Kidney (tissue), 14 donors: ENCODE data around the gene B4GALT3. TPM values are rescaled to one million over a fixed set of nuclear protein-coding genes. Genes with fewer than 3 reads are reported as not detected.

ENCODE experiments used
- DNase-seq, 5 donors: peaks; one replicate each; pipeline ENCODE4 v3.0.0-alpha.2; 2013 to 2020
- FAIRE-seq: peaks from 2 replicates; lab custom pipeline; 2012; peaks lifted over from hg19 to GRCh38; lab: Jason Lieb, UNC
- H3K27ac ChIP-seq, 2 donors: one replicate each; pipeline ENCODE4 v1.7.0; 2013; ENCODE audit warnings: low read depth in 2 of 2, low read length in 2 of 2, inconsistent platforms in 1 of 2
- H3K27me3 ChIP-seq: one replicate; pipeline ENCODE4 v1.7.1; 2013; ENCODE audit warnings: low read length, inconsistent platforms; ENCODE audit not compliant: control insufficient read depth, insufficient read depth
- H3K36me3 ChIP-seq, 3 donors: one replicate each; pipeline versions ENCODE4 v1.7.0 to v1.7.1; 2013; ENCODE audit warnings: low read length in 3 of 3, control low read depth in 1 of 3, inconsistent platforms in 1 of 3; ENCODE audit not compliant: insufficient read depth in 3 of 3, control insufficient read depth in 2 of 3
- H3K4me1 ChIP-seq, 3 donors: one replicate each; pipeline versions ENCODE4 v1.7.0 to v1.7.1; 2013; ENCODE audit warnings: low read length in 3 of 3, inconsistent platforms in 1 of 3, low read depth in 1 of 3; ENCODE audit not compliant: control insufficient read depth in 2 of 3, insufficient read depth in 2 of 3
- H3K4me3 ChIP-seq, 3 donors: one replicate each; pipeline versions ENCODE4 v1.7.0 to v1.8.1; 2013; ENCODE audit warnings: low read length in 3 of 3, control low read depth in 1 of 3, inconsistent platforms in 1 of 3
- H3K9ac ChIP-seq, 3 donors: one replicate each; pipeline versions ENCODE4 v1.7.0 to v1.7.1; 2013; ENCODE audit warnings: low read length in 3 of 3, control low read depth in 1 of 3, inconsistent platforms in 1 of 3
- H3K9me3 ChIP-seq, 3 donors: one replicate each; pipeline versions ENCODE4 v1.7.0 to v1.7.1; 2013; ENCODE audit warnings: low read length in 3 of 3, control low read depth in 1 of 3, inconsistent platforms in 1 of 3; ENCODE audit not compliant: control insufficient read depth in 2 of 3, insufficient read depth in 1 of 3
- intact Hi-C: fragments of 100-400 bp; cut with DNase I; formaldehyde crosslinking; loops from one replicate; pipeline ENCODE4 v1.11.1; 2022
- polyA plus RNA-seq: library from polyadenylated mRNA; stranded (reverse); fragments of 350-450 nt; fragmentation: Illumina TruSeq; extraction: RNeasy Lipid Tissue Mini Kit (QIAGEN cat#74804); gene quantifications from one replicate; pipeline ENCODE4 v1.2.3, GENCODE V29; 2014; ENCODE audit warnings: low read depth, low replicate concordance; ENCODE audit not compliant: insufficient read depth
- total RNA-seq: library from RNA; stranded (reverse); fragmentation: NEBNext Ultra II Directional; extraction: Animal tissue kit (Norgen Biotek cat#: 25700); gene quantifications from one replicate; pipeline ENCODE4 v1.2.1, GENCODE V29; 2021
- TF ChIP-seq, protein P1 (sequence below): IDR thresholded peaks from 3 replicates; pipeline ENCODE4 v1.5.1; 2012; ENCODE audit warnings: mild to moderate bottlenecking, moderate library complexity, borderline replicate concordance; ENCODE audit not compliant: insufficient read depth; ENCODE audit errors: extremely low read depth
- donor health status: control.
- donor health status: control.
- donor health status: control.
- donor health status: control.
- donor health status: control.
- donor health status: DM: yes; HTN: yes; CAD: no.
- donor health status: Normal renal cell carcinoma (clear cell type).

B4GALT3 gene
- total and polyA plus RNA-seq, 2 donors from 2014 or later = 22.9 to 33.5 TPM

GRCh38 chr1:161163793-161164192 is 13.5 kb downstream of the B4GALT3 start:
- FAIRE-seq (no peak), DNase-seq (no peak)
- intact Hi-C loops = no loop called here
- Histone ChIP-seq H3K4me1 (peaks cover 0 to 23% (median 9%) of the 10 kb centered on the region in 3 donors), H3K4me3 (no peak overlapping the region), H3K36me3 (peaks cover 4 to 14% (median 4%) of the 10 kb centered on the region in 3 donors), H3K27me3 (no peaks in the 10 kb centered on the region), H3K27ac (no peak overlapping the region), H3K9ac (no peak overlapping the region), H3K9me3 (no peaks in the 10 kb centered on the region)
- TF ChIP-seq, protein P1, sequence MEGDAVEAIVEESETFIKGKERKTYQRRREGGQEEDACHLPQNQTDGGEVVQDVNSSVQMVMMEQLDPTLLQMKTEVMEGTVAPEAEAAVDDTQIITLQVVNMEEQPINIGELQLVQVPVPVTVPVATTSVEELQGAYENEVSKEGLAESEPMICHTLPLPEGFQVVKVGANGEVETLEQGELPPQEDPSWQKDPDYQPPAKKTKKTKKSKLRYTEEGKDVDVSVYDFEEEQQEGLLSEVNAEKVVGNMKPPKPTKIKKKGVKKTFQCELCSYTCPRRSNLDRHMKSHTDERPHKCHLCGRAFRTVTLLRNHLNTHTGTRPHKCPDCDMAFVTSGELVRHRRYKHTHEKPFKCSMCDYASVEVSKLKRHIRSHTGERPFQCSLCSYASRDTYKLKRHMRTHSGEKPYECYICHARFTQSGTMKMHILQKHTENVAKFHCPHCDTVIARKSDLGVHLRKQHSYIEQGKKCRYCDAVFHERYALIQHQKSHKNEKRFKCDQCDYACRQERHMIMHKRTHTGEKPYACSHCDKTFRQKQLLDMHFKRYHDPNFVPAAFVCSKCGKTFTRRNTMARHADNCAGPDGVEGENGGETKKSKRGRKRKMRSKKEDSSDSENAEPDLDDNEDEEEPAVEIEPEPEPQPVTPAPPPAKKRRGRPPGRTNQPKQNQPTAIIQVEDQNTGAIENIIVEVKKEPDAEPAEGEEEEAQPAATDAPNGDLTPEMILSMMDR = no peak

- Histone ChIP-seq H3K9ac (no peak overlapping the region), H3K36me3 (peaks cover 4 to 14% (median 8%) of the 10 kb centered on the region in 3 donors), H3K9me3 (no peaks in the 10 kb centered on the region), H3K4me3 (no peak overlapping the region), H3K27ac (no peak overlapping the region), H3K27me3 (no peaks in the 10 kb centered on the region), H3K4me1 (peaks cover 0 to 23% (median 11%) of the 10 kb centered on the region in 3 donors)
- intact Hi-C loops = no loop called here
- DNase-seq (no peak), FAIRE-seq (no peak)
- TF ChIP-seq, protein P1 = no peak
Measured at GRCh38 chr1:161162806-161163205, 14.5 kb downstream of the B4GALT3 start.

GRCh38 chr1:161162052-161162451 is 15.3 kb downstream of the B4GALT3 start:
- FAIRE-seq = no peak
- Histone ChIP-seq H3K27me3 (no peaks in the 10 kb centered on the region), H3K9ac (no peak overlapping the region), H3K27ac (no peak overlapping the region), H3K4me3 (no peak overlapping the region), H3K9me3 (no peaks in the 10 kb centered on the region), H3K36me3 (peaks cover 4 to 14% (median 8%) of the 10 kb centered on the region in 3 donors), H3K4me1 (peaks cover 0 to 20% (median 11%) of the 10 kb centered on the region in 3 donors)
- TF ChIP-seq, protein P1 = no peak
- no peak for DNase-seq
- intact Hi-C loops = no loop called here

- Histone ChIP-seq H3K36me3 (peaks cover 4 to 14% (median 8%) of the 10 kb centered on the region in 3 donors), H3K27ac (no peak overlapping the region), H3K27me3 (no peaks in the 10 kb centered on the region), H3K9ac (no peak overlapping the region), H3K9me3 (no peaks in the 10 kb centered on the region), H3K4me1 (peaks cover 0 to 16% (median 11%) of the 10 kb centered on the region in 3 donors), H3K4me3 (no peak overlapping the region)
- FAIRE-seq = no peak
- DNase-seq = no peak
- intact Hi-C loops = no loop called here
- TF ChIP-seq, protein P1 = no peak
Measured at GRCh38 chr1:161161652-161162051, 15.7 kb downstream of the B4GALT3 start.
